GM18499 (cell line): ENCODE data around the gene ZBTB34.

ENCODE experiments used
- ATAC-seq: cut with Tn5 transposase; IDR thresholded peaks from one replicate; pipeline ENCODE4 v1.9.1; 2021; ENCODE audit warnings: moderate number of reproducible peaks; ENCODE audit not compliant: insufficient read depth, unreplicated experiment

The ZBTB34 gene

DNA sequence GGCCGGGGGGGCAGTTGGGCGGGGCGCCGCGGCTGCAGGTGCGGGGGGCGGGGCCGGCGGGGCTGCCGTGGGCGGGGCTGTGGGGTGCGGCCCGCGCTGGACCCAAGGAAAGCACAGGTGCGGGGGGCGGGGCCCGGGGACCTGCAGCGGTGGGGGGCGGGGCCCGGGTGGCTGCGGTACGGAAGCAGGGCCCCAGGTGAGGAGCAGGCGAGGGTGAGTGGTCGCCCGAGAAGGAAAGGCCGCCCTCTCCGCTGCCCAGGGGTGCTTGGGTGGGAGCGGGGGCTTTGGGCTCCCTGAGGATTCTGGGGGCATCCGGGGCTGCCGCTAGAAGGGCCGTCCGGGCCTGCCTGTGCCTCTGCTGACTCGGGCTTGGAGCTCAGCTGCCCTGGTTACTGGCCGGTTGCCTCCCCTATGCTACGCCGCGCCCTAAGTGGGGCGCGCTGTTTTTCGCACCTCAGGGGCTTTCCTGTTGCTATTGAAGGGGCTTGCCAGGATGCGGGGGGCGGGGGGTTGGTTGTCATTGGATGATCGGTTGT lies 54.9 kb downstream of the ZBTB34 start:
- no peak for ATAC-seq

DNA sequence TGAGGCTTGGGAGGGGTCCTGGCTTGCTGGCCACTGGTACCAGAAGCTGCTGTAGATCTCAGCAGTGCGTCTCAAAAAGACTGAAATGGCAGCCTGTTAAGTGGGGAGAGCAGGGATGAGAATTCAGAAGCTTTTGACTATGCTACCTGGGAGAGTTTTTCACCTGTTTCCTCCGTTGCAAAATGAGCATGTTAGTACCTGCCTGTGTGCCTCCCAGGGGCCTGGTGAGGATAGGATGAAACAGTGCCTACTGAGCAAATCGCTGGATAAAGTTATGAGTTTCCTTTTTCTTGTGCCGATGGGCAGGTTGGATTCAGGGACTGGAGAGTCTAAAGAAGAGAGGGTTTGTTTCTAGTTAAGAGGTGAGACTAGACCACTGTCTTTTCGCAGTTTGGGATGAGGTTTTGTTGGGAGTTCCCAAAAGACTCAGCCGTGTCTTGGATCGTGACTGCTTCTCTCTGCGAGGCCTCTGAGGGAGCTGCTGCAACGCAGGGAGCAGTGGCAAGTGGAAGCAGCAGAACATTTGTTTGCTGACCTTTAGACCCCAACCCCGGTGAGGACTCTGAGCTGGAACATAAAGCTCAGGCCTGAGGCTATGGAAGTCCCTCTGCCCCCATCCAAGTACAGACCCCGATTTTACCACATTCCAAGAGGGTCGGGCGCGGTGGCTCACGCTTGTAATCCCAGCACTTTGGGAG lies 55.6 kb downstream of the ZBTB34 start:
- ATAC-seq = no peak

DNA sequence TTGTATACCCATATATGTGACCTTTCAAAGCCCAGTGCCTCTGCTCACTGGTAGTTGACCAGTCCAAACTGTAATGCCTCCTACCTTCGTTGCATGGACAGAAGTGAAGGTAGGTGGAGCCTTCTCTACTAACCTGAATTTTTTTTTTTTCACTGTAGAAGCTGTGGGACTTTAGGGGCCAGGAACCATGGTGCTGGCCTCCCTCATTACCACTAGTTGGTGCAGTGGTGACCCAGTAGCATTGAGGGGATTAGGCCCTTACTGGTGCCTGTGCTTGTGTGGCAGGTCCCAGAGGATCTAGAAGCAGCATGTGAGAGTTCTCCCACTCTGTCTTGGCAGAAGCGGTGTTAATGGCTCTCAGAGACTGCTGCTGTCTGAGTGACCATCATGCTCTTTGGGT lies 56.5 kb downstream of the ZBTB34 start:
- no peak for ATAC-seq

- ATAC-seq = no peak
Observed at GRCh38 chr9:126919193-126919592, 58.8 kb downstream of the ZBTB34 start.

DNA sequence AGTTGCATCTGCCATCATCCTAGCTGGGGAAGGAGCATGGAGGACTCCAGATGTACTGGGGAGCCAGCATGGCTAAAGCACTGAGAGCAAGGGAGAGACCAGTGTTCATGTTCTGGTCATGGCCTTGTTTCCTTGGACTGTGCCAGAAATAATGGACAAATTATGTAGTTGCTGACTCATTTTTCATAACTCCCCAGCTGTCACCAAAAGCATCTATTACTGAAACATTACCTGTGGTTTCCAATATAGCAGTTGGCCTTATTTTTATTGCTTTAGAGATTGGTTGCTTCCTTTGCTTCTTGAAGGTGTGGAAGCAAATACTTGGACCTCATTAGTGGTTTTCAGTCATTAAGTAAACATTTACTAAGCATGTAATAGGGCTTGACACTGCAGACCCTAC lies 65.4 kb downstream of the ZBTB34 start:
- no peak for ATAC-seq

DNA sequence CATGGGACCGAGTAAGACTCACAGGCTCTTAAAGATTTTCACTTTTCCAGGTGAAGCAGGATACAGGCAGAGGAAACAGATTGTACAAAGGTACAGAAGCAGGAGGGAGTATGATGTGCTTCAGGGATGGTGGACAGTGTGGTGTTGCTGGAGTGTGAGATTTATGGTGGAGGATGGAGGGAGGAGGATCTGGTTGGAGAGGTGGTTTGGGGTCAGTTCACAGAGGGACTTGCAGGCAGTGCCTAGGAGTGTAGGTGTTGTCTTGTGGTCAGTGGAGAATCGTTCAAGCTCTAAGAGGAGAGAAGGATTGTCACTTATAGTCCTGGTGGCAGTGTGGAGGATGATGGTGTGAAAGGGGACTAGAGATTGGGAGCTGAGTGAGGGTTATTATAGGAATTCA lies 65.9 kb downstream of the ZBTB34 start:
- no peak for ATAC-seq

DNA sequence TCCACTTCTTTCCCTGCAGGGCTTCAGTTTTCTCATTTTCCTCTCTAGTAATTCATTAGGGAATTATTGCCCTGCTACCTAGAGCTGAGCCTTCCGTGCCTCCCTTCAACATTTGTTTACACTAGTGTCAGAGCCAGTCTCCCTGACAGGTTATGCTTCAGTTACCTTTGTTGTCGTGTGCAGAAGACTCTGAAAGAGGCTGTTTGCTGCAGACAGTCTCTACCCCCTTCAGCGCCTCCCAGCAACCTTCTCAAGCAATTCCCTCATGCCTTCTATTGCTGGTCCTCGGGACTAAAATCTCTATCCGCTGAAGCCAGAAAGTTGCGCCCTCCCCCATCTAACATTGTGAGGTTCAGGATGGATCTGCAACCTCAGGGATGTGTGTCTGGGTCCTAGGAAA lies 67.0 kb downstream of the ZBTB34 start:
- no peak for ATAC-seq

DNA sequence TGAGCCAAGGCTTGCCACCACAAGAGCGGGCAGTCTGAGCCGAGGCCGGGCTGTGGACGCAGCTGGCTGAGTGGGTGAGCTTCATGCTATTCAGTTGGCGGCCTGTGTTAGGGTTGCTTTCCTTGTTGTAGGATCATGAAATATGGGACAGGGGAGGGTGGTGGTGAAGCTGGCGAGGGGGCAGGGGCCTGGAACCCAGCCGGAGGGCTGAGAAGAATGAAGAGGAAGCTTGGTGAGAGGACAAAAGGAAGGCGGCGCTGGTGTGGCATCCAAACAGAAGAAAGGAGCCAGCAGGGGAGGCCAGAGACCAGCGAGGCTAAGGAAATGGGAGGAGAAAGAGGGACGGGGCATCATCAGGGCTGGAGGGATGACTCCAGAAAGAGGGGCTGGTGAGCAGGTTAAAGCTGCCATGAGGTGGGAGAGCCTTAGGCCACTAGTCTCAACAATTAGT lies 72.5 kb downstream of the ZBTB34 start:
- ATAC-seq = no peak

GRCh38 chr9:126933334-126933980 lies 73.0 kb downstream of the ZBTB34 start:
- ATAC-seq = no peak

- ATAC-seq = no peak
Observed at GRCh38 chr9:126934441-126934840, 74.0 kb downstream of the ZBTB34 start.
